Natural killer cell treated with Interleukin-12 subunit alpha and Interleukin-12 subunit beta and Interleukin-15 and Interleukin-18, amount 100 ng/mL, for 72 hours (primary cell): Measurements from ENCODE around the gene TRDMT1. TPM values are rescaled to one million over a fixed set of nuclear protein-coding genes. Genes with fewer than 3 reads are reported as not detected.

Experiments
- ATAC-seq, 2 donors: fragments of 150-1000 bp; cut with Tn5 transposase in 1 of 2; sonication (Bioruptor Pico), chemical (Tn5 transposase) in 1 of 2; 2 replicates each; pipeline ENCODE4 v1.10.0; 2021
- DNase-seq: peaks from one replicate; pipeline ENCODE4 v3.0.0; 2022; ENCODE audit warnings: low spot score
- H3K27ac Mint-ChIP-seq, 2 donors: 1 replicate in 1 of 2; 2 replicates in 1 of 2; pipeline ENCODE4 v1.8.0; 2022; ENCODE audit warnings: mixed read lengths in 2 of 2, mild to moderate bottlenecking in 1 of 2, moderate library complexity in 1 of 2
- H3K27me3 Mint-ChIP-seq, 2 donors: 1 replicate in 1 of 2; 2 replicates in 1 of 2; pipeline ENCODE4 v1.8.0; 2022; ENCODE audit warnings: mixed read lengths in 2 of 2
- H3K36me3 Mint-ChIP-seq: one replicate; pipeline ENCODE4 v1.8.0; 2022; ENCODE audit warnings: mixed read lengths
- H3K4me1 Mint-ChIP-seq, 2 donors: 1 replicate in 1 of 2; 2 replicates in 1 of 2; pipeline ENCODE4 v1.8.0; 2022; ENCODE audit warnings: low read depth in 2 of 2, mixed read lengths in 2 of 2, mild to moderate bottlenecking in 1 of 2
- H3K4me3 Mint-ChIP-seq: one replicate; pipeline ENCODE4 v1.8.0; 2022; ENCODE audit warnings: mixed read lengths
- H3K9me3 Mint-ChIP-seq: 2 replicates; pipeline ENCODE4 v1.8.0; 2022; ENCODE audit warnings: mixed read lengths
- total RNA-seq, 2 donors: library from RNA; stranded (reverse); gene quantifications; one replicate each; pipeline ENCODE4 v1.2.3, GENCODE V29; 2022

TRDMT1 gene
- total RNA-seq, 2 donors from 2014 or later, result 8.1 to 15.2 TPM

DNA sequence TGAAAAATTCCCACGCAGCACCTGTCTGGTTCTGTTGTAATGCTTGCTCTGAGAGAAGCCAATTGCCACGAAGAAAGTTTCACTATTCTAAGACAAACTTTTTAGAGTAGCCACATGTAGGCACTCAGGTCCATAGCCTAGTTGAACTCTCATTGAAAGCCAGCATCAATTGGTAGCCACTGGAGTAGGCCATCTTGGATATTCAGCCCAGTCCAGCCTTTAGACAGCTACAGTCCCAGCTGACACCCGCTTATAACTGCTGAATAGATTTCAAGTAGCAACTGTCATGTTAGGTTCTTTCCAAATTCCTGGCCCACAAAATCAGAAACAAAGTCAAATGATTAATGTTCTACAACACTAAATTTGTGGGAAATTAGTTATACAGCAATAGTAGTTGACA, 103.5 kb downstream of the TRDMT1 start:
- Mint-ChIP-seq H3K9me3 (no peaks in the 10 kb centered on the region), H3K4me3 (no peak overlapping the region), H3K27ac (no peak overlapping the region), H3K27me3 (no peaks in the 10 kb centered on the region), H3K4me1 (peaks cover 1 to 5% of the 10 kb centered on the region in 2 donors), H3K36me3 (peaks cover 21% of the 10 kb centered on the region)
- DNase-seq (no peak), ATAC-seq (no peak)

Other genes starting within 250 kb of the TRDMT1 start
- gene CUBN, start 71.9 kb downstream of the TRDMT1 start, total RNA-seq, result 1 to 10 TPM; 1.1 to 1.6 TPM
- 100 to 1,000 TPM; 587 to 647 TPM for gene VIM, start 26.6 kb upstream of the TRDMT1 start, total RNA-seq